ENCODE measurements around the gene INTS6L. TPM values are rescaled to one million over a fixed set of nuclear protein-coding genes. Genes with fewer than 3 reads are reported as not detected.

The INTS6L gene, protein sequence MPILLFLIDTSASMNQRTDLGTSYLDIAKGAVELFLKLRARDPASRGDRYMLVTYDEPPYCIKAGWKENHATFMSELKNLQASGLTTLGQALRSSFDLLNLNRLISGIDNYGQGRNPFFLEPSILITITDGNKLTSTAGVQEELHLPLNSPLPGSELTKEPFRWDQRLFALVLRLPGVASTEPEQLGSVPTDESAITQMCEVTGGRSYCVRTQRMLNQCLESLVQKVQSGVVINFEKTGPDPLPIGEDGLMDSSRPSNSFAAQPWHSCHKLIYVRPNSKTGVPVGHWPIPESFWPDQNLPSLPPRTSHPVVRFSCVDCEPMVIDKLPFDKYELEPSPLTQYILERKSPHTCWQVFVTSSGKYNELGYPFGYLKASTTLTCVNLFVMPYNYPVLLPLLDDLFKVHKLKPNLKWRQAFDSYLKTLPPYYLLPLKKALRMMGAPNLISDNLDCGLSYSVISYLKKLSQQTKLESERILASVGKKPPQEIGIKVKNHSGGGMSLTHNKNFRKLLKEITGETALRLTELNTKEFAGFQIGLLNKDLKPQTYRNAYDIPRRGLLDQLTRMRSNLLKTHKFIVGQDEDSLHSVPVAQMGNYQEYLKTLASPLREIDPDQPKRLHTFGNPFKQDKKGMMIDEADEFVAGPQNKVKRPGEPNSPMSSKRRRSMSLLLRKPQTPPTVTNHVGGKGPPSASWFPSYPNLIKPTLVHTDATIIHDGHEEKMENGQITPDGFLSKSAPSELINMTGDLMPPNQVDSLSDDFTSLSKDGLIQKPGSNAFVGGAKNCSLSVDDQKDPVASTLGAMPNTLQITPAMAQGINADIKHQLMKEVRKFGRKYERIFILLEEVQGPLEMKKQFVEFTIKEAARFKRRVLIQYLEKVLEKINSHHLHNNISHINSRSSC
- 15.4 TPM for total RNA-seq (ENCODE audit: insufficient read depth, low replicate concordance)

GRCh38 chrX:135520553-135521404 is at the start of gene INTS6L:
INTS6L (plus strand) TSS chrX:135520660; CDS start chrX:135520993, 333 bp downstream.
- DNase-seq (ENCODE audit: low spot score): peak; percentile 95

DNA sequence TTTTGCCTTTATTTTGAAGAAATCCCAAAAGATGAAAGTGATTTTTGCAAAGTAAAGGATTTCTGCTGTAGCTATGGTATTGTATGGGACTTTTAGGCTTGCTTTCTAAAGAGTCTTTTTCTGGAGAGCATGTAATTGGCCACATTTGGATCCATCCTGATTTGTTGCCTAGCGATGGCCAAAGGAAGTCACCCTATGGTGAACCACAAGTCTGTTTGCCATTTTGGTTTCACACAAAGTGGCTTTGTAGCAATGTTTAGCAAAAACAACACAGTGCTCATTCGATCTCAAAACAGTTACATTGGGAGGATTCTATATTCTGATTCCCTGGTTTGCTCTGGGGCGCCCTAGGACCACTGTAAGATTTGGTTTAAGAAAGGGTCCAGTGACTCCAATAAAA is 44.1 kb upstream of the INTS6L start:
- no peak for DNase-seq (ENCODE audit: low spot score)

GRCh38 chrX:135477576-135477975 is 42.9 kb upstream of the INTS6L start:
- DNase-seq (ENCODE audit: low spot score): peak; percentile 44

- no peak for DNase-seq (ENCODE audit: low spot score)
Observed at GRCh38 chrX:135480076-135480475, 40.4 kb upstream of the INTS6L start.

DNA sequence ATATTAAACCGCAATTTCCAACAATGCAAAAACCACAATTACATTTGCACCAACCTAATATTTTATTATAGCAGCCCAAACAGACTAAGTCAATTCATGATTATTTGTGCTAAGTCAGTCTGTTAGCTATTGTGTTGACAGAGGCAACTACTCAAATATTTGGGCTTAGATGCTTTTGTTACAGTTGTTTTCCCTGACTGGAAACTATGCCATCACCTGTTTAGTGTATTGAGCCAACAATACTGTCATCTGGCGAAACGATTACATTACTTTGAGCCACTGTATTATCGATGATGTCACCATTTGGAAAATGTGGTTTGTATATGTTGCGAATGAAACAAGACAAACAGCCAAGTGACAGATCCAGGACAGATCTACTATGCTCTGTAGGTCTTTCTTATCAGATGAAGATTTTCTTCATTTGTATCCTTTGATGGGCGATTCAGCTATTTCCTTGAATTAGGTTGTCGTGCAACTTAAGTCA is 38.7 kb upstream of the INTS6L start:
- no peak for DNase-seq (ENCODE audit: low spot score)

- peak; percentile 52 for DNase-seq (ENCODE audit: low spot score)
Observed at GRCh38 chrX:135484641-135485289, 35.7 kb upstream of the INTS6L start.

- DNase-seq (ENCODE audit: low spot score): no peak
Observed at GRCh38 chrX:135489542-135489941, 30.9 kb upstream of the INTS6L start.

DNA sequence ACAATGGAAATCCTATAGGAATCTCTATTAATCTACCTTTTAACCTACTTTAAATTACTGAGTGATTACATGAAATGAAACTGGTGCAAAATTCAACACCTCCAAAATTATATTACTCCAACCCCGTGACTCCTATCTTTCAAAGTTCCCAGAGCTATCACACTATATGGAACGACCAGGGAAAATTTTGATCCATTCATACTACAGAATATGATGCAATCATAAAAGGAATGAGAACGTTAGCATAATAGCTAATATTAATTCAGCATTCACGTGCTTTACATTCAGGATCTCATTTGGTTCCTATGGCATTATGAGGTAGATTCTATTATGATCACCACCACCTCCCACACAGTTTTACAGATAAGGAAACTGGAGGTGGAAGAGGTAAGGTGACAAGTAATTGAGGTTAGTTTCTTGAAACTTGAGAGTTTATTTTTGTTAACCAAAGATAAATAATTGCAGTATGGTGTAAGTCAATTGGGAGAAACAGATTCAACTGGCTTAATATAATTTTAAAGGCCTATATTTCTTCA is 29.4 kb upstream of the INTS6L start:
- no peak for DNase-seq (ENCODE audit: low spot score)

DNA sequence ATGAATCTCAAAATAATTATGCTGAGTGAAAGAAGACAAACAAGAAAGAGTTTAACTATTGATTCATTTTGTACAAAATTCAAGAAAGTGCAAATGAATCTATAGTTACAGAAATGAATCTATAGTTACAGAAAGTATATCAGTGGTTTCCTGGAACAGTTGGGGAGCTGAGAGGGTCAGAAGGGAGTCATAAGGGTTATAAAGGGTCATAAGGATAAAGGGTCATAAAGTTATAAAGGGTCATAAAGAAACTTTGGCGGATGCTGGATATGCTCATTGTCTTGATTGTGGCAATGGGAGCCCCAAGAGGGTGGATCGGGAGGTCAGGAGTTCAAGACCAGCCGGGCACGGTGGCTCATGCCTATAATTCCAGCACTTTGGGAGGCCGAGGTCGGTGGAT is 26.0 kb upstream of the INTS6L start:
- DNase-seq (ENCODE audit: low spot score): no peak

GRCh38 chrX:135497736-135498135 is 22.7 kb upstream of the INTS6L start:
- no peak for DNase-seq (ENCODE audit: low spot score)

GRCh38 chrX:135498236-135498635 is 22.2 kb upstream of the INTS6L start:
- DNase-seq (ENCODE audit: low spot score): no peak

- DNase-seq (ENCODE audit: low spot score): no peak
Observed at GRCh38 chrX:135505351-135505750, 15.1 kb upstream of the INTS6L start.

DNA sequence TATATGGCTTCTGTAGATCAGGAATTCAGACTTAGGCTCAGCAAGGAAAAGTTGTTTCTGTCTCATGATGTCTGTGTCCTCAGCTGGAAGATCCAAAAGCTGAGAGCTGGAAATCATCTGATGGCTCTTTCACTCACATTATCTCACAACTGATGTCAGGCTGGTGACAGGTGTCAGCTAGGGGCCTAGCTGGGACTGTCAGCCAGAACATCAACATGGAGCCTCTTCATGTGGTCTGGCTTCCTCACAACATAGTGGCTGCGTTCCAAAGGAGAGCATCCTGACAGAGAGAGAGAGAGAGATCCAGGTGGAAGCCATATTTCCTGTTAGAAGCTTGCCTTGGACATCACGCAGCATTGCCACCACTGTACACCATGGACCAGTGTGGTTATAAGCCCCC is 10.6 kb upstream of the INTS6L start:
- DNase-seq (ENCODE audit: low spot score): no peak

DNA sequence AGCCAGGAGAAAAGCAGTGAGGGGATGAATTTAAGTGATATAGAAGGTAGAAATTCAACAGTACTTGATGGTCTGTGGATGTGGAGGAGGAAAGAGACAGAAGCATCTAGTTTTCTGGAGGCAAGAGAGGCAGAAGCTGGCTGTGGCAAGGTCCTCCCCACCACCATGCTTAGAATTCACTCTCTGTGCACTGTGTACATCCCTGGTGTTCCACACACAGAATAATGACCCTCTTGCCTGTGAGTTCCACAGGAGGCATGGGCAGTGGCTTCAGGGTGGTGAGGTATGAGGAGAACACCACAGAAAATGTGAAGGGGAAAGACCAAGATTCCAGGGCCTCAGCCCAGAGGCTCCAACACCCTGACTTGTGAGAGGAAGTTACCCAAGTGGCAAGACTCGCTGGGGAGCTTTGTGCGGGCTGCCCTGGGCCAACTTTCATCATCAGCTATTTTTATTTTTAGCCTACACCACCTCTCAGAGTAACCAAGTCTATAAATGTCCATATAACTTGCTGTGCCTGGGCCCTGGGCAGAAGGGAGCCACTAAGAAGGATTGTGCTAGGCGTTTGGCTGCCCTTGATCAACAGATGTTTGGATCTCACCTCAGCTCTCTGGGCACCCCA is 7.8 kb upstream of the INTS6L start:
- no peak for DNase-seq (ENCODE audit: low spot score)

DNA sequence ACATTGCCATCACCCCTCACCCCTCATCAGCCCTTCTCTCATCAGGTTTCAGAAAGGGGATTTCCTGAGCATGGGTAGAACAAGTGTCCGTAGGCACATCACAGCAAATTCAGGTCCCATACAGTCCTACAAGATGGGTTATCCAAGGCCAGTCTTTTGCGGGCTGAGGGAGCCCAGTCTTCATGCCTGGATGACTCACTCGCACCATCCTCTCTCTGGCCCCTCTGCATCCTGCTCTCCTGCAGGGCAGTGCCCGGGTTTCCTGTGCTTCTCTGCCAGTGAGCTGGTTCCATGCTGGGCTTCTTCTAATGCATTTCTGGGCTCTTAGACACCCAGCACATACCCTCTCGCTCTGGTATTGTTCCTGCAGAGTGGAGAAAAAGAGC is 7.3 kb upstream of the INTS6L start:
- no peak for DNase-seq (ENCODE audit: low spot score)

GRCh38 chrX:135516376-135516775 is 4.1 kb upstream of the INTS6L start:
- no peak for DNase-seq (ENCODE audit: low spot score)

DNA sequence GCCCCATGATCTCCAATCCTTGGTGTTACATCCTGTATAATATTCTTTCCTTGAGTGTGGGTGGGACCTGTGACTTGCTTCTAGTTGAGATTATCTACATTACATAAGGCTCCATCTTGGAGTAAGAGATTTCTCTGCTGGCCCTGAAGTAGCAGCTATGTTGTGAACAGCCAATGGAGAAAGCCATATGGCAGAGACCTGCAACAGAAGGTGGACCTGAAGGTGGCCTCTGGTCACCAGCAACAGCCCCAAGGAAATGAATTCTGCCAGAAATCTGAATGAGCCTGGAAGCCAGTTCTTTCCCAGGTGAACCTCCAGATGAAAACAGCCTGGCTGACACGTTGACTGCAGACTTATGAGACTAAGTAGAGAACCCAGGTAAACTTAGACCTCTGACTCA is 2.3 kb upstream of the INTS6L start:
- no peak for DNase-seq (ENCODE audit: low spot score)

GRCh38 chrX:135520022-135520552 is 373 bp upstream of the INTS6L start:
- DNase-seq (ENCODE audit: low spot score): no peak

- DNase-seq (ENCODE audit: low spot score): peak; percentile 95
Observed at GRCh38 chrX:135521405-135522131, 1.1 kb downstream of the INTS6L start.
